AG04450 (cell line): Measurements from ENCODE around the gene WDR93. TPM values are rescaled to one million over a fixed set of nuclear protein-coding genes. Genes with fewer than 3 reads are reported as not detected.

ENCODE experiments used
- CTCF ChIA-PET: fragments of 300-600, 350-600 bp; formaldehyde crosslinking; extraction: SDS; loops from one replicate; lab custom pipeline; 2022; ENCODE audit warnings: antibody characterized with exemption, inconsistent platforms; lab: Charles Lee
- POLR2A ChIA-PET: fragments of 350-600 bp; formaldehyde crosslinking; extraction: SDS; loops from one replicate; lab custom pipeline; 2021; ENCODE audit warnings: antibody characterized with exemption, inconsistent platforms; lab: Yijun Ruan, JAX
- DNase-seq: peaks from one replicate; pipeline ENCODE4 v3.0.0-alpha.2; 2011; ENCODE audit warnings: low read depth, low spot score
- H3K27ac ChIP-seq: one replicate; pipeline ENCODE4 v1.5.1; 2012; ENCODE audit warnings: low read depth, low read length, control low read depth
- H3K27me3 ChIP-seq: one replicate; pipeline ENCODE4 v1.6.0; 2012; ENCODE audit warnings: low read length; ENCODE audit not compliant: control insufficient read depth, insufficient read depth
- H3K4me3 ChIP-seq: 2 replicates; pipeline ENCODE4 v1.5.1; 2011; ENCODE audit warnings: mild to moderate bottlenecking, low read depth, low read length, control low read depth
- H3K9me3 ChIP-seq: 2 replicates; pipeline ENCODE4 v1.5.1; 2012; ENCODE audit warnings: low read length; ENCODE audit not compliant: control insufficient read depth, insufficient read depth
- CTCF ChIP-seq: IDR thresholded peaks from 2 replicates; pipeline ENCODE4 v1.5.1; 2011; ENCODE audit warnings: low read depth, low read length, control low read depth, inconsistent platforms
- polyA plus RNA-seq: library from polyadenylated mRNA; depleted of rRNA; stranded (reverse); fragments of >200 nt; gene quantifications from 2 replicates; pipeline ENCODE4 v1.2.3, GENCODE V29; 2011; rRNA removed
- small RNA-seq: library from RNA; depleted of rRNA; stranded (forward); fragments of <200 nt; gene quantifications from one replicate; pipeline ENCODE3, GENCODE V24; 2012; ENCODE audit warnings: low read depth; ENCODE audit not compliant: insufficient read length

Gene WDR93
- polyA plus RNA-seq, 1 experiment, result 0.05 TPM

GRCh38 chr15:89790206-89790605, 99.6 kb downstream of the WDR93 start:
- no peak overlapping the region for H3K4me3 ChIP-seq
- ChIA-PET CTCF (no interaction called here), POLR2A (no interaction called here)
- H3K9me3 ChIP-seq, result peaks cover 13% of the 10 kb centered on the region
- H3K27me3 ChIP-seq, result no peaks in the 10 kb centered on the region
- DNase-seq, result no peak
- no peak for TF ChIP-seq CTCF
- no peak overlapping the region for H3K27ac ChIP-seq

GRCh38 chr15:89790661-89791060, 100.0 kb downstream of the WDR93 start:
- ChIA-PET POLR2A (interaction anchor here (1.2 kb wide), 1 partner anchor 12 kb away, joined by 4 read pairs; no protein-coding TSS in a partner anchor), CTCF (no interaction called here)
- DNase-seq, result no peak
- H3K4me3 ChIP-seq, result no peak overlapping the region
- H3K27ac ChIP-seq, result no peak overlapping the region
- no peaks in the 10 kb centered on the region for H3K27me3 ChIP-seq
- H3K9me3 ChIP-seq, result peaks cover 13% of the 10 kb centered on the region
- no peak for TF ChIP-seq CTCF

DNA sequence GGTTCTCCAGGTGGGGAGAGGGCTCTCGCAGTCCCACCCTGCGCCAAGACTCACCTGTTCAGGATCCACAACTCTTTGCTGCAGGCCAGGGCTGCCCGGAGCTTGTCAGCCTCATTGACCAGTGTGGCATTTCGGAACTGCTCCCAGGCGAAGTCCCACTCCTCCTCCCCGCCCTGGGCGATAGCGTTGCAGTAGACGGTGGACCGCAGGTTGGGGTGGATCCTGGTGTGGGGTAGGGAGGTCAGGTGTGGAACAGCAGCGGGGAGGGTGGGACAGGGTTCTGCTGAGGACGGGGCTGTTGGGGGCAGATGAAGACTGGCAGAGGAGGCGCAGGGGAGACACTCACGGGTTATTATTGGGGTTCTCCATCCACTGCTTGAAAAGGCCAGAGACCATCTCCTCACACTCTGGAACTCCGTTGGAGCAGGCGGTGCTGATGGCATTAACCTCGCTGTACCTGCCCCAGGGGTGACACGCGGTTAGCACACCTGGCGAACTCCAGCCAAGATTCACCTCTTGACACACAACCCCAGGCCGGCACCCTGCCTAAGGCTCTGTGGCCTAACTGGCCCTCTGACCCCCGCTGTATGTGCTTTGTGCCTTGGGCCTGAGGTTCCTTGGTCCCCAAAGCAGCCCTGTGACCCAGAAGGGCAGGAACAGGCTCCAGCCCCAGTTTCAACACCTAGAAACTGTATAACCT, 101.6 kb downstream of the WDR93 start:
- no peak for TF ChIP-seq CTCF
- H3K4me3 ChIP-seq, result no peak overlapping the region

More for the DNA sequence above, 101.6 kb downstream of the WDR93 start:
- Histone ChIP-seq H3K27ac (no peak overlapping the region), H3K27me3 (no peaks in the 10 kb centered on the region), H3K9me3 (peaks cover 14% of the 10 kb centered on the region)
- ChIA-PET POLR2A (no interaction called here), CTCF (no interaction called here)
- no peak for DNase-seq

Small RNA genes lying within 50 kb of the gene (small RNA-seq; reads per million reads assigned to genes)
- gene RNU6-132P, result not detected

Other genes with a start within 250 kb of the WDR93 start
- gene RHCG, start 194.2 kb upstream of the WDR93 start, polyA plus RNA-seq, result not detected in 2 replicates
- 1.1 and 1.3 TPM in 2 replicates for gene TICRR, start 115.3 kb upstream of the WDR93 start, polyA plus RNA-seq
- 4.5 and 4.8 TPM in 2 replicates for gene KIF7, start 35.3 kb upstream of the WDR93 start, polyA plus RNA-seq
- gene PLIN1, start 11.4 kb upstream of the WDR93 start, polyA plus RNA-seq, result 0.05 and 0.06 TPM in 2 replicates
- 7.3 and 7.5 TPM in 2 replicates for gene PEX11A, start 57 bp upstream of the WDR93 start, polyA plus RNA-seq
- 0.17 and 0.30 TPM in 2 replicates for gene MESP1, start 60.4 kb downstream of the WDR93 start, polyA plus RNA-seq
- 0.20 and 0.22 TPM in 2 replicates for gene MESP2, start 85.5 kb downstream of the WDR93 start, polyA plus RNA-seq
- gene ANPEP, start 124.0 kb downstream of the WDR93 start, polyA plus RNA-seq, result 49.7 and 72.9 TPM in 2 replicates
- gene AP3S2, start 203.2 kb downstream of the WDR93 start, polyA plus RNA-seq, result 35.5 and 54.8 TPM in 2 replicates
- gene ARPIN, start 222.1 kb downstream of the WDR93 start, polyA plus RNA-seq, result 11.1 and 11.8 TPM in 2 replicates